H54 (cell line): ENCODE data around the gene ASPA.
"Not testable (repeated sequence)": the region's sequence is repeated elsewhere in the genome, so short reads cannot be mapped to it uniquely, and the experiment has no call there.

Experiments used
- DNase-seq: peaks from one replicate; pipeline ENCODE4 v3.0.0; 2011; ENCODE audit warnings: low spot score, mixed read lengths; ENCODE audit not compliant: insufficient read length
- FAIRE-seq: peaks from 3 replicates; lab custom pipeline; 2011; peaks lifted over from hg19 to GRCh38; lab: Jason Lieb, UNC
- POLR2A ChIP-seq: IDR thresholded peaks from 2 replicates; pipeline ENCODE4 v1.6.1; 2011; ENCODE audit warnings: low read depth, mild to moderate bottlenecking, low read length

ASPA gene

GRCh38 chr17:3475812-3476610 is at the start of gene ASPA:
TSS of gene ASPA (plus strand) at chr17:3475997. CDS start at chr17:3476160, 163 bp downstream.
- FAIRE-seq: peak; percentile 64
- TF ChIP-seq POLR2A: no peak
- no peak for DNase-seq

- peak; percentile 88 for FAIRE-seq
- DNase-seq: not testable (repeated sequence)
Observed at GRCh38 chr17:3433215-3433614, 42.6 kb upstream of the ASPA start.

- TF ChIP-seq POLR2A: no peak
- DNase-seq (no peak), FAIRE-seq (no peak)
Observed at GRCh38 chr17:3433741-3434140, 42.1 kb upstream of the ASPA start, which contains the start of gene OR1E2. TSS of gene OR1E2 (minus strand) at chr17:3433841. CDS start at chr17:3433841, 0 bp downstream.

GRCh38 chr17:3438368-3438767 is 37.4 kb upstream of the ASPA start:
- no peak for TF ChIP-seq POLR2A
- FAIRE-seq (no peak), DNase-seq (no peak)

- DNase-seq (no peak), FAIRE-seq (no peak)
- no peak for TF ChIP-seq POLR2A
Observed at GRCh38 chr17:3440451-3440850, 35.3 kb upstream of the ASPA start.

GRCh38 chr17:3447625-3448024 is 28.2 kb upstream of the ASPA start:
- peak; percentile 95 for FAIRE-seq
- no peak for TF ChIP-seq POLR2A
- DNase-seq: no peak

- DNase-seq: no peak
- TF ChIP-seq POLR2A: no peak
Observed at GRCh38 chr17:3448059-3448665, 27.6 kb upstream of the ASPA start.

GRCh38 chr17:3466355-3466754 is 9.4 kb upstream of the ASPA start:
- peak; percentile 15 for FAIRE-seq
- DNase-seq: not testable (repeated sequence)

More at GRCh38 chr17:3448059-3448665, 27.6 kb upstream of the ASPA start:
- FAIRE-seq: no peak

GRCh38 chr17:3469529-3469928 is 6.3 kb upstream of the ASPA start:
- no peak for DNase-seq
- no peak for TF ChIP-seq POLR2A
- no peak for FAIRE-seq

GRCh38 chr17:3471599-3471998 is 4.2 kb upstream of the ASPA start, which contains the start of gene SPATA22:
TSS of gene SPATA22 (minus strand) at chr17:3471819. CDS start at chr17:3469325, 2,494 bp downstream.
- FAIRE-seq (no peak), DNase-seq (no peak)
- no peak for TF ChIP-seq POLR2A

GRCh38 chr17:3472137-3472536 is 3.7 kb upstream of the ASPA start:
- no peak for TF ChIP-seq POLR2A
- DNase-seq (no peak), FAIRE-seq (no peak)

- FAIRE-seq (no peak), DNase-seq (no peak)
- TF ChIP-seq POLR2A: no peak
Observed at GRCh38 chr17:3474212-3474611, 1.6 kb upstream of the ASPA start.

GRCh38 chr17:3475251-3475685 is 529 bp upstream of the ASPA start:
- no peak for FAIRE-seq
- no peak for TF ChIP-seq POLR2A

GRCh38 chr17:3479988-3480387 is 4.2 kb downstream of the ASPA start:
- DNase-seq (no peak), FAIRE-seq (no peak)
- TF ChIP-seq POLR2A: no peak

More at GRCh38 chr17:3475251-3475685, 529 bp upstream of the ASPA start:
- no peak for DNase-seq
